ENCODE data around the gene PRR36. TPM values are rescaled to one million over a fixed set of nuclear protein-coding genes. Genes with fewer than 3 reads are reported as not detected.
A peak's percentile ranks its signal among the peaks of the same experiment; 100 is the strongest.

Gene PRR36
- total RNA-seq, 1 donor from 2014 or later: 0.07 TPM

GRCh38 chr19:7907122-7907521, 32.9 kb upstream of the PRR36 start:
- Histone ChIP-seq H2AFZ (replicated peaks) (no peak overlapping the region), H3K79me2 (ENCODE audit: low read depth) (peaks cover 37% of the 10 kb centered on the region), H3K9me3 (ENCODE audit: low read depth) (no peaks in the 10 kb centered on the region), H3K27ac (no peak overlapping the region), H3K36me3 (no peaks in the 10 kb centered on the region), H3K4me3 (no peak overlapping the region), H3F3A (ENCODE audit: low read depth) (peaks cover 9% of the 10 kb centered on the region), H3K27me3 (peaks cover 5% of the 10 kb centered on the region), H4K20me1 (ENCODE audit: low read depth) (peaks cover 60% of the 10 kb centered on the region), H3K4me1 (peaks cover 11% of the 10 kb centered on the region), H3K4me2 (no peak overlapping the region), H3K9ac (no peak overlapping the region)
- H3K9me3 Mint-ChIP-seq: no peaks in the 10 kb centered on the region
- peaks cover 20% of the 10 kb centered on the region for H3K4me1 Mint-ChIP-seq
- H3K36me3 Mint-ChIP-seq: peaks cover 8% of the 10 kb centered on the region
- no peak overlapping the region for H3K27ac Mint-ChIP-seq
- DNase-seq (ENCODE audit: low spot score): no peak
- peak overlapping the region; percentile 46 for H3K4me3 Mint-ChIP-seq
- TF ChIP-seq CTCF (IDR thresholded peaks at IDR 0.05) (no peak), EZH2phosphoT487 (IDR thresholded peaks at IDR 0.05) (no peak), EZH2 (IDR thresholded peaks at IDR 0.05) (no peak)
- peaks cover 3% of the 10 kb centered on the region for H3K27me3 Mint-ChIP-seq (ENCODE audit: insufficient read depth, low read depth)

- no peak overlapping the region for H3K4me2 ChIP-seq
- H3K36me3 ChIP-seq: no peaks in the 10 kb centered on the region
- peaks cover 20% of the 10 kb centered on the region for H3K4me1 Mint-ChIP-seq
- H3K9ac ChIP-seq: no peak overlapping the region
- no peak for DNase-seq (ENCODE audit: low spot score)
- no peak overlapping the region for H3K27ac ChIP-seq
- no peak for TF ChIP-seq CTCF (IDR thresholded peaks at IDR 0.05)
- no peak for TF ChIP-seq EZH2phosphoT487 (IDR thresholded peaks at IDR 0.05)
- no peak for TF ChIP-seq EZH2 (IDR thresholded peaks at IDR 0.05)
- H3K4me3 Mint-ChIP-seq: peak overlapping the region; percentile 77
- H3K79me2 ChIP-seq (ENCODE audit: low read depth): peaks cover 37% of the 10 kb centered on the region
- H3K4me3 ChIP-seq: no peak overlapping the region
- peaks cover 11% of the 10 kb centered on the region for H3K4me1 ChIP-seq
- peaks cover 2% of the 10 kb centered on the region for H3K36me3 Mint-ChIP-seq
- H3K9me3 ChIP-seq (ENCODE audit: low read depth): no peaks in the 10 kb centered on the region
- H3K27me3 ChIP-seq: peaks cover 5% of the 10 kb centered on the region
- H3K27ac Mint-ChIP-seq: peak overlapping the region; percentile 36
- H3K27me3 Mint-ChIP-seq (ENCODE audit: insufficient read depth, low read depth): peaks cover 3% of the 10 kb centered on the region
- no peaks in the 10 kb centered on the region for H3K9me3 Mint-ChIP-seq
- H4K20me1 ChIP-seq (ENCODE audit: low read depth): peaks cover 53% of the 10 kb centered on the region
- no peak overlapping the region for H2AFZ ChIP-seq (replicated peaks)
- H3F3A ChIP-seq (ENCODE audit: low read depth): peaks cover 9% of the 10 kb centered on the region
Measured at GRCh38 chr19:7905859-7906258, 31.7 kb upstream of the PRR36 start.

- no peak for TF ChIP-seq EZH2 (IDR thresholded peaks at IDR 0.05)
- no peak for TF ChIP-seq CTCF (IDR thresholded peaks at IDR 0.05)
- no peak for TF ChIP-seq EZH2phosphoT487 (IDR thresholded peaks at IDR 0.05)
- H3K27me3 Mint-ChIP-seq (ENCODE audit: insufficient read depth, low read depth): peaks cover 5% of the 10 kb centered on the region
- H3K4me2 ChIP-seq: peak overlapping the region; percentile 88
Measured at GRCh38 chr19:7905268-7905667, 31.1 kb upstream of the PRR36 start.

More at GRCh38 chr19:7905268-7905667, 31.1 kb upstream of the PRR36 start:
- Histone ChIP-seq H3F3A (ENCODE audit: low read depth) (peaks cover 9% of the 10 kb centered on the region), H4K20me1 (ENCODE audit: low read depth) (peaks cover 53% of the 10 kb centered on the region), H3K4me1 (peaks cover 11% of the 10 kb centered on the region), H3K9me3 (ENCODE audit: low read depth) (no peaks in the 10 kb centered on the region), H3K9ac (no peak overlapping the region), H3K4me3 (no peak overlapping the region), H3K36me3 (no peaks in the 10 kb centered on the region), H3K79me2 (ENCODE audit: low read depth) (peaks cover 37% of the 10 kb centered on the region), H2AFZ (replicated peaks) (no peak overlapping the region), H3K27me3 (peaks cover 5% of the 10 kb centered on the region), H3K27ac (no peak overlapping the region)
- Mint-ChIP-seq H3K27ac (peak overlapping the region; percentile 36), H3K4me1 (peaks cover 20% of the 10 kb centered on the region), H3K9me3 (no peaks in the 10 kb centered on the region), H3K36me3 (peaks cover 2% of the 10 kb centered on the region), H3K4me3 (peak overlapping the region; percentile 87)
- DNase-seq (ENCODE audit: low spot score): no peak

Data from neural progenitor cell (in vitro differentiated cells).